ENCODE measurements around the gene INSC.

DNA sequence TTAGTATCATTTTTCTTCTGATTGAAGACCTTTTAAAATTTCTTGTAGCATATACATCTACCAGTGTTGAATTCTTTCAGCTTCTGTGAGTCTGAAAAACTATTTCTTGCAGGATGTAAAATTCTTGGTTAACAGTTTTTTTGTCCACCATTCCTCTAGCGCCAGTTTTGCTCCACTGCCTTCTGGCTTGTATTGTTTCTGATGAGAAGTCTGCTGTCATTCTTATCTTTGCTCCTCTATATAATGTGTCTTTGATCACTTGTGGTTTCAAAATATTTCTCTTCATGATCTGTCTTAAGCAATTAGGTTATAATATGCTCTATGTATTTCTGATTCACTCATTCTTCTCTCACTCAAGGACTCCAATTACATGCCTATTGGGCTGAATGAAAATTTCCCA lies 152.3 kb downstream of the INSC start:
- TF ChIP-seq, protein P1, sequence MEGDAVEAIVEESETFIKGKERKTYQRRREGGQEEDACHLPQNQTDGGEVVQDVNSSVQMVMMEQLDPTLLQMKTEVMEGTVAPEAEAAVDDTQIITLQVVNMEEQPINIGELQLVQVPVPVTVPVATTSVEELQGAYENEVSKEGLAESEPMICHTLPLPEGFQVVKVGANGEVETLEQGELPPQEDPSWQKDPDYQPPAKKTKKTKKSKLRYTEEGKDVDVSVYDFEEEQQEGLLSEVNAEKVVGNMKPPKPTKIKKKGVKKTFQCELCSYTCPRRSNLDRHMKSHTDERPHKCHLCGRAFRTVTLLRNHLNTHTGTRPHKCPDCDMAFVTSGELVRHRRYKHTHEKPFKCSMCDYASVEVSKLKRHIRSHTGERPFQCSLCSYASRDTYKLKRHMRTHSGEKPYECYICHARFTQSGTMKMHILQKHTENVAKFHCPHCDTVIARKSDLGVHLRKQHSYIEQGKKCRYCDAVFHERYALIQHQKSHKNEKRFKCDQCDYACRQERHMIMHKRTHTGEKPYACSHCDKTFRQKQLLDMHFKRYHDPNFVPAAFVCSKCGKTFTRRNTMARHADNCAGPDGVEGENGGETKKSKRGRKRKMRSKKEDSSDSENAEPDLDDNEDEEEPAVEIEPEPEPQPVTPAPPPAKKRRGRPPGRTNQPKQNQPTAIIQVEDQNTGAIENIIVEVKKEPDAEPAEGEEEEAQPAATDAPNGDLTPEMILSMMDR (conservative IDR thresholded peaks at IDR 0.05; ENCODE audit: low read depth, low read length), result no peak
- TF ChIP-seq EZH2phosphoT487 (IDR thresholded peaks at IDR 0.05; ENCODE audit: borderline replicate concordance, low read length), result no peak
